DOHH2 (cell line): ENCODE measurements around the gene ESRRB.

ENCODE experiments used
- EZH2phosphoT487 ChIP-seq: fragments of 200-600 bp; sonication (generic); IDR thresholded peaks from 2 replicates; pipeline ENCODE4 v1.6.1; 2017; ENCODE audit warnings: borderline replicate concordance, mild to moderate bottlenecking, antibody characterized with exemption, low read length, moderate library complexity, mixed read lengths
- TF ChIP-seq, protein P1 (sequence below): fragments of 200-600 bp; sonication (generic); IDR thresholded peaks from one replicate; pipeline ENCODE4 v1.5.1; 2014; ENCODE audit warnings: antibody characterized with exemption, mild to moderate bottlenecking, low read depth, low read length; ENCODE audit not compliant: poor library complexity, severe bottlenecking

DNA sequence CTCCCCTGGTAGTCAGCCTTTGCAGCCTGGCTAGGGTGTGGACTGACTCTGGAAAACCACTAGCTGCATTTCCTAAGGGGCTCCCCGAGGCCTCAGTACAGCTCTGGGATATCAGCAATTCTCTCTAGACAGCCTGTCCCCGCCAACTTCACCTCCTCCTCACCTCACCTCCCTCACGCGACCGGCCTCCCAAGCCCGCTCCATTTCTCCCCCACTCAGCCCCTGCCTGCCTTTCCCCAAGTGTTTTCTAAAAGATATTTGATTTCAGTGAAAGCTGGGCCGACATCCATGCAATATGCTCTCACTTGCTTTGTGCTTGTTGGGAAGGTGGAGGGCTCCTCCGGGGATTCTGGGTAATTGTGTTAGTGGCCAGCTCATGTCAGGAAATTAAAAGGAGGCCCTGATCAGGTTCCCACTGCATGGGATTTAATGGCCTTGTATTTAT is 91.8 kb downstream of the ESRRB start:
- TF ChIP-seq, protein P1, sequence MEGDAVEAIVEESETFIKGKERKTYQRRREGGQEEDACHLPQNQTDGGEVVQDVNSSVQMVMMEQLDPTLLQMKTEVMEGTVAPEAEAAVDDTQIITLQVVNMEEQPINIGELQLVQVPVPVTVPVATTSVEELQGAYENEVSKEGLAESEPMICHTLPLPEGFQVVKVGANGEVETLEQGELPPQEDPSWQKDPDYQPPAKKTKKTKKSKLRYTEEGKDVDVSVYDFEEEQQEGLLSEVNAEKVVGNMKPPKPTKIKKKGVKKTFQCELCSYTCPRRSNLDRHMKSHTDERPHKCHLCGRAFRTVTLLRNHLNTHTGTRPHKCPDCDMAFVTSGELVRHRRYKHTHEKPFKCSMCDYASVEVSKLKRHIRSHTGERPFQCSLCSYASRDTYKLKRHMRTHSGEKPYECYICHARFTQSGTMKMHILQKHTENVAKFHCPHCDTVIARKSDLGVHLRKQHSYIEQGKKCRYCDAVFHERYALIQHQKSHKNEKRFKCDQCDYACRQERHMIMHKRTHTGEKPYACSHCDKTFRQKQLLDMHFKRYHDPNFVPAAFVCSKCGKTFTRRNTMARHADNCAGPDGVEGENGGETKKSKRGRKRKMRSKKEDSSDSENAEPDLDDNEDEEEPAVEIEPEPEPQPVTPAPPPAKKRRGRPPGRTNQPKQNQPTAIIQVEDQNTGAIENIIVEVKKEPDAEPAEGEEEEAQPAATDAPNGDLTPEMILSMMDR, result no peak
- no peak for TF ChIP-seq EZH2phosphoT487
